IMR-90 (cell line): ENCODE results near the gene SNRPA1. TPM values are rescaled to one million over a fixed set of nuclear protein-coding genes. Genes with fewer than 3 reads are reported as not detected.

ENCODE experiments used
- ATAC-seq: fragments of 200-7000 bp; cut with Tn5 transposase; 2 replicates; pipeline ENCODE4 v1.9.1; 2020; ENCODE audit warnings: low read depth, mild to moderate bottlenecking, moderate library complexity
- BruUV-seq: library from RNA; stranded (reverse); fragments of 400-500 nt; replicated peaks from 2 replicates; lab custom pipeline; 2021; lab: Mats Ljungman, UMichigan
- CTCF ChIA-PET: fragments of 300-600 bp; formaldehyde crosslinking; extraction: SDS; loops from one replicate; lab custom pipeline; 2021; ENCODE audit warnings: antibody characterized with exemption; lab: Yijun Ruan, JAX
- POLR2A ChIA-PET: fragments of 300-600 bp; sonication (Branson Sonifier 250); formaldehyde crosslinking; loops from one replicate; lab custom pipeline; 2022; ENCODE audit warnings: antibody characterized with exemption; ENCODE audit not compliant: unreplicated experiment; lab: Charles Lee
- DNase-seq: peaks from one replicate; pipeline ENCODE4 v3.0.0; 2013
- H2AFZ ChIP-seq: replicated peaks from 2 replicates; pipeline ENCODE3; 2013; ENCODE audit warnings: low read length, mild to moderate bottlenecking; ENCODE audit not compliant: poor library complexity
- H2AK5ac ChIP-seq: 2 replicates; pipeline ENCODE4 v1.6.1; 2013; ENCODE audit warnings: low read depth, low read length, inconsistent platforms
- H2AK9ac ChIP-seq: replicated peaks from 2 replicates; pipeline ENCODE3; 2013; ENCODE audit warnings: mild to moderate bottlenecking, low read depth, low read length, moderate library complexity; ENCODE audit not compliant: poor library complexity
- H2BK120ac ChIP-seq: 2 replicates; pipeline ENCODE4 v1.6.1; 2013; ENCODE audit warnings: low read depth, low read length, inconsistent platforms
- H2BK15ac ChIP-seq: 3 replicates; pipeline ENCODE4 v1.6.1; 2013; ENCODE audit warnings: low read depth, low read length, inconsistent platforms
- H2BK20ac ChIP-seq: 2 replicates; pipeline ENCODE4 v1.6.1; 2013; ENCODE audit warnings: low read depth, mild to moderate bottlenecking, inconsistent platforms, low read length, moderate library complexity
- H2BK5ac ChIP-seq: 2 replicates; pipeline ENCODE4 v1.6.1; 2013; ENCODE audit warnings: mild to moderate bottlenecking, low read depth, low read length, inconsistent platforms; ENCODE audit not compliant: poor library complexity, severe bottlenecking
- H3K14ac ChIP-seq: replicated peaks from 2 replicates; pipeline ENCODE4 v1.6.1; 2013; ENCODE audit warnings: low read depth, low read length, inconsistent platforms
- H3K18ac ChIP-seq: 2 replicates; pipeline ENCODE4 v1.6.1; 2013; ENCODE audit warnings: low read depth, low read length, control low read depth
- H3K23ac ChIP-seq: 2 replicates; pipeline ENCODE4 v1.6.1; 2013; ENCODE audit warnings: low read depth, low read length, inconsistent platforms
- H3K27ac ChIP-seq: 2 replicates; pipeline ENCODE4 v1.5.1; 2013; ENCODE audit warnings: mild to moderate bottlenecking, control low read depth, low read length; ENCODE audit not compliant: insufficient read depth
- H3K27me3 ChIP-seq: 2 replicates; pipeline ENCODE4 v1.6.1; 2013; ENCODE audit warnings: low read length; ENCODE audit not compliant: control insufficient read depth, insufficient read depth
- H3K36me3 ChIP-seq: 2 replicates; pipeline ENCODE4 v1.6.1; 2013; ENCODE audit warnings: low read length, mixed read lengths; ENCODE audit not compliant: control insufficient read depth, insufficient read depth
- H3K4ac ChIP-seq: 2 replicates; pipeline ENCODE4 v1.6.1; 2013; ENCODE audit warnings: low read depth, low read length, inconsistent platforms
- H3K4me1 ChIP-seq: 2 replicates; pipeline ENCODE4 v1.6.1; 2013; ENCODE audit warnings: low read length, mixed read lengths; ENCODE audit not compliant: control insufficient read depth, insufficient read depth
- H3K4me2 ChIP-seq: 2 replicates; pipeline ENCODE4 v1.6.1; 2013; ENCODE audit warnings: low read depth, mild to moderate bottlenecking, control low read depth, low read length, moderate library complexity
- H3K4me3 ChIP-seq: 2 replicates; pipeline ENCODE4 v1.5.1; 2013; ENCODE audit warnings: low read depth, mild to moderate bottlenecking, control low read depth, low read length, moderate library complexity; ENCODE audit not compliant: insufficient read depth
- H3K56ac ChIP-seq: 2 replicates; pipeline ENCODE4 v1.6.1; 2013; ENCODE audit warnings: low read length, inconsistent platforms; ENCODE audit not compliant: insufficient read depth; ENCODE audit errors: extremely low read depth
- H3K79me1 ChIP-seq, 2 experiments: 2 replicates each; pipeline ENCODE4 v1.6.1; 2013; ENCODE audit warnings: low read length in 2 of 2, inconsistent platforms in 1 of 2, low read depth in 1 of 2
- H3K9ac ChIP-seq: 2 replicates; pipeline ENCODE4 v1.6.1; 2013; ENCODE audit warnings: low read depth, low read length, control low read depth
- H3K9me1 ChIP-seq: 2 replicates; pipeline ENCODE4 v1.6.1; 2013; ENCODE audit warnings: low read length, inconsistent platforms; ENCODE audit not compliant: insufficient read depth
- H3K9me3 ChIP-seq: 2 replicates; pipeline ENCODE4 v1.6.1; 2013; ENCODE audit warnings: low read length; ENCODE audit not compliant: control insufficient read depth, insufficient read depth
- H4K20me1 ChIP-seq: 2 replicates; pipeline ENCODE4 v1.6.1; 2013; ENCODE audit warnings: low read length, inconsistent platforms; ENCODE audit not compliant: insufficient read depth
- H4K5ac ChIP-seq: 2 replicates; pipeline ENCODE4 v1.6.1; 2013; ENCODE audit warnings: mild to moderate bottlenecking, low read depth, low read length, control low read depth
- H4K8ac ChIP-seq, 2 experiments: 2 replicates each; pipeline ENCODE4 v1.6.1; 2013; ENCODE audit warnings: low read depth in 2 of 2, low read length in 2 of 2, control low read depth in 1 of 2, inconsistent platforms in 1 of 2
- H4K91ac ChIP-seq: 2 replicates; pipeline ENCODE4 v1.6.1; 2013; ENCODE audit warnings: low read depth, low read length, inconsistent platforms; ENCODE audit not compliant: insufficient read depth
- CEBPB ChIP-seq: IDR thresholded peaks from 2 replicates; pipeline ENCODE4 v1.6.1; 2012; ENCODE audit warnings: low read depth, low read length, improper control_type of control experiment
- CTCF ChIP-seq: conservative IDR thresholded peaks from 2 replicates; pipeline ENCODE4 v1.5.1; 2012; ENCODE audit warnings: mild to moderate bottlenecking, low read depth, low read length, improper control_type of control experiment
- FOS ChIP-seq: fragments of 150-350 bp; IDR thresholded peaks from 2 replicates; pipeline ENCODE4 v1.6.1; 2016; ENCODE audit warnings: low read depth, low read length
- MAZ ChIP-seq: IDR thresholded peaks from 2 replicates; pipeline ENCODE4 v1.6.1; 2012; ENCODE audit warnings: low read depth, mild to moderate bottlenecking, low read length, improper control_type of control experiment, moderate library complexity, borderline replicate concordance
- POLR2A ChIP-seq: IDR thresholded peaks from 2 replicates; pipeline ENCODE4 v1.6.1; 2012; ENCODE audit warnings: mild to moderate bottlenecking, low read depth, low read length
- RAD21 ChIP-seq: IDR thresholded peaks from 2 replicates; pipeline ENCODE4 v1.6.1; 2012; ENCODE audit warnings: low read length, improper control_type of control experiment
- WGBS, 2 experiments: methylation state at CpG; one replicate each; pipeline versions ENCODE4 v1.1.5 to v1.1.7; 2013; ENCODE audit warnings: missing lambda C conversion rate in 2 of 2; ENCODE audit not compliant: insufficient read length in 1 of 2; ENCODE audit errors: extremely low coverage in 2 of 2; 5-methylcytosine and 5-hydroxymethylcytosine counted together
- dilution Hi-C: fragments of 300-500 bp; cut with HindIII; formaldehyde crosslinking; loops from one replicate; pipeline ENCODE4 v1.14.3; 2018; ENCODE audit warnings: low sequenced_read_pairs; ENCODE audit not compliant: unreplicated experiment
- in situ Hi-C: fragments of 300-500 bp; cut with MboI; formaldehyde crosslinking; loops from 3 replicates; pipeline ENCODE4 v1.14.3; 2019; ENCODE audit warnings: low sequenced_read_pairs, inconsistent platforms, mixed read lengths
- intact Hi-C: fragments of 100-400 bp; cut with micrococcal nuclease; formaldehyde crosslinking; loops from 2 replicates; pipeline ENCODE4 v1.10.0; 2022
- polyA plus RNA-seq, 3 experiments: library from polyadenylated mRNA; depleted of rRNA; stranded (reverse); fragments of >200 nt; gene quantifications; 2 replicates each; pipeline ENCODE4 v1.2.3, GENCODE V29; 2012; ENCODE audit warnings: low replicate concordance in 1 of 3
- total RNA-seq: library from RNA; depleted of rRNA; stranded (reverse); fragments of >200 nt; gene quantifications from 2 replicates; pipeline ENCODE4 v1.2.3, GENCODE V29; 2012

SNRPA1 gene
- total and polyA plus RNA-seq, 2 of the 4 experiments (the other 2 are of a cell fraction): 37.1 to 79.9 TPM

- DNase-seq (no peak), ATAC-seq (no peak)
- Histone ChIP-seq H3K79me1 (no peaks in the 10 kb centered on the region), H2AK9ac (no peak overlapping the region), H2BK20ac (no peak overlapping the region), H3K27me3 (peaks cover 26% of the 10 kb centered on the region), H2AFZ (no peak overlapping the region), H2BK5ac (no peak overlapping the region), H3K4me1 (no peaks in the 10 kb centered on the region), H3K4me3 (no peak overlapping the region), H3K27ac (no peak overlapping the region), H3K18ac (no peak overlapping the region), H4K5ac (no peak overlapping the region), H2AK5ac (no peak overlapping the region), H3K9me3 (no peaks in the 10 kb centered on the region), H4K20me1 (no peaks in the 10 kb centered on the region), H2BK120ac (no peak overlapping the region), H4K8ac (no peak overlapping the region), H3K56ac (no peak overlapping the region), H3K14ac (no peak overlapping the region), H3K9ac (no peak overlapping the region), H2BK15ac (no peak overlapping the region), H3K4ac (no peak overlapping the region), H3K4me2 (no peak overlapping the region), H4K91ac (no peak overlapping the region), H3K9me1 (no peaks in the 10 kb centered on the region), H3K36me3 (no peaks in the 10 kb centered on the region), H3K23ac (no peak overlapping the region)
- BruUV-seq: no TSS peak
- POLR2A ChIA-PET: no interaction called here
- dilution Hi-C loops (no loop called here), in situ Hi-C loops (no loop called here), intact Hi-C loops (no loop called here)
- TF ChIP-seq MAZ: no peak
- no peak for TF ChIP-seq RAD21
- no peak for TF ChIP-seq FOS
- no peak for TF ChIP-seq CEBPB
- TF ChIP-seq POLR2A: no peak
- TF ChIP-seq CTCF: no peak
- CTCF ChIA-PET: no interaction called here
- no CpG with 5 or more reads among the region's 14 CpGs for WGBS, 2 experiments
Measured at GRCh38 chr15:101328001-101328400, 33.0 kb upstream of the SNRPA1 start.
